CD1c-positive myeloid dendritic cell (primary cell): Measurements from ENCODE around the gene ZNF541.
"Not testable (repeated sequence)": the region's sequence is repeated elsewhere in the genome, so short reads cannot be mapped to it uniquely, and the experiment has no call there.

Experiments used
- DNase-seq: peaks from one replicate; pipeline ENCODE4 v3.0.0-alpha.2; 2016; ENCODE audit errors: extremely low spot score

ZNF541 gene

GRCh38 chr19:47600246-47601179 lies 27.6 kb upstream of the ZNF541 start:
- DNase-seq: peak; percentile 100

GRCh38 chr19:47599671-47600245 lies 26.8 kb upstream of the ZNF541 start:
- peak; percentile 19 for DNase-seq

GRCh38 chr19:47598407-47599349 lies 25.7 kb upstream of the ZNF541 start:
- peak; percentile 32 for DNase-seq

GRCh38 chr19:47595944-47596343 lies 23.0 kb upstream of the ZNF541 start:
- peak; percentile 54 for DNase-seq

GRCh38 chr19:47593860-47594259 lies 20.9 kb upstream of the ZNF541 start:
- no peak for DNase-seq

- DNase-seq: no peak
Observed at GRCh38 chr19:47589824-47590223, 16.9 kb upstream of the ZNF541 start.

- DNase-seq: no peak
Observed at GRCh38 chr19:47587295-47587694, 14.3 kb upstream of the ZNF541 start.

GRCh38 chr19:47583161-47583560 lies 10.2 kb upstream of the ZNF541 start:
- not testable (repeated sequence) for DNase-seq

GRCh38 chr19:47582320-47582909 lies 9.5 kb upstream of the ZNF541 start:
- DNase-seq: no peak

GRCh38 chr19:47581605-47582319 lies 8.8 kb upstream of the ZNF541 start:
- DNase-seq: no peak

GRCh38 chr19:47580397-47580796 lies 7.4 kb upstream of the ZNF541 start:
- no peak for DNase-seq

GRCh38 chr19:47572635-47573034 lies 313 bp downstream of the ZNF541 start:
- no peak for DNase-seq

GRCh38 chr19:47569331-47569730 lies 3.6 kb downstream of the ZNF541 start:
- no peak for DNase-seq

GRCh38 chr19:47564081-47564480 lies 8.9 kb downstream of the ZNF541 start:
- no peak for DNase-seq

- DNase-seq: no peak
Observed at GRCh38 chr19:47561440-47562057, 11.4 kb downstream of the ZNF541 start.

GRCh38 chr19:47560999-47561398 lies 11.9 kb downstream of the ZNF541 start:
- DNase-seq: no peak

GRCh38 chr19:47550129-47550528 lies 22.8 kb downstream of the ZNF541 start:
- no peak for DNase-seq

GRCh38 chr19:47549261-47549862 lies 23.6 kb downstream of the ZNF541 start:
- DNase-seq: no peak

- no peak for DNase-seq
Observed at GRCh38 chr19:47547199-47547598, 25.7 kb downstream of the ZNF541 start.
